AG04449 (cell line): ENCODE measurements around the gene AMOT.

Experiments
- CTCF ChIA-PET: fragments of 350-600 bp; formaldehyde crosslinking; extraction: SDS; loops from one replicate; lab custom pipeline; 2021; ENCODE audit warnings: antibody characterized with exemption; lab: Yijun Ruan, JAX
- POLR2A ChIA-PET: fragments of 400-600, 350-600 bp; formaldehyde crosslinking; extraction: SDS; loops from one replicate; lab custom pipeline; 2020; ENCODE audit warnings: antibody characterized with exemption, inconsistent platforms; lab: Yijun Ruan, JAX
- DNase-seq: peaks from one replicate; pipeline ENCODE4 v3.0.0-alpha.2; 2010; ENCODE audit warnings: low read depth, low spot score
- H3K4me3 ChIP-seq: 2 replicates; pipeline ENCODE4 v1.5.1; 2011; ENCODE audit warnings: low read depth, mild to moderate bottlenecking, control low read depth, low read length
- TF ChIP-seq, protein P1 (sequence below): IDR thresholded peaks from one replicate; pipeline ENCODE4 v1.5.1; 2011; ENCODE audit warnings: mild to moderate bottlenecking, moderate library complexity, low read length, control low read depth, inconsistent platforms; ENCODE audit not compliant: insufficient read depth; ENCODE audit errors: missing control alignments

The AMOT gene

DNA sequence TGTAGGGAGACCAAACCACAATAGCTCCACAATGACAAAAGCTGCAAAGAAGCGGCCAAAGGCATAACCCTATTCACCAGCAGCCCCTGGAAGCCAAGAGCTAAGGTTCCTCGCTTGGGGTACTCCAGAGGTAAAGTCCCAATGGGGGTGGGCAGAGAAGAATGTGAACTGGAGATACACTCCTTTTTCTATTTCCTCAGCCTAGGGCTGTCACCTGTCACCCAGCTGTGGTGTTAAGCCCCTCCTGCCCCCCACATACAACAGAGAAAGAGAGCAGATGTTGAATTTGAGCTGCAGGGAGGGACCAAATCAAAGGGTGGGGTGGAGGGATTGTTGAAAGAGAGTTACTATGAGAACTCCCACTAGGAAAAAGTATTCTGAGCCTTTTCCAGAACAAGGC lies 26.1 kb downstream of the AMOT start:
- no peak overlapping the region for H3K4me3 ChIP-seq
- CTCF ChIA-PET = interaction anchor here (1.2 kb wide), 1 partner anchor 10 kb away, joined by 3 read pairs; no protein-coding TSS in a partner anchor
- TF ChIP-seq, protein P1, sequence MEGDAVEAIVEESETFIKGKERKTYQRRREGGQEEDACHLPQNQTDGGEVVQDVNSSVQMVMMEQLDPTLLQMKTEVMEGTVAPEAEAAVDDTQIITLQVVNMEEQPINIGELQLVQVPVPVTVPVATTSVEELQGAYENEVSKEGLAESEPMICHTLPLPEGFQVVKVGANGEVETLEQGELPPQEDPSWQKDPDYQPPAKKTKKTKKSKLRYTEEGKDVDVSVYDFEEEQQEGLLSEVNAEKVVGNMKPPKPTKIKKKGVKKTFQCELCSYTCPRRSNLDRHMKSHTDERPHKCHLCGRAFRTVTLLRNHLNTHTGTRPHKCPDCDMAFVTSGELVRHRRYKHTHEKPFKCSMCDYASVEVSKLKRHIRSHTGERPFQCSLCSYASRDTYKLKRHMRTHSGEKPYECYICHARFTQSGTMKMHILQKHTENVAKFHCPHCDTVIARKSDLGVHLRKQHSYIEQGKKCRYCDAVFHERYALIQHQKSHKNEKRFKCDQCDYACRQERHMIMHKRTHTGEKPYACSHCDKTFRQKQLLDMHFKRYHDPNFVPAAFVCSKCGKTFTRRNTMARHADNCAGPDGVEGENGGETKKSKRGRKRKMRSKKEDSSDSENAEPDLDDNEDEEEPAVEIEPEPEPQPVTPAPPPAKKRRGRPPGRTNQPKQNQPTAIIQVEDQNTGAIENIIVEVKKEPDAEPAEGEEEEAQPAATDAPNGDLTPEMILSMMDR = no peak
- POLR2A ChIA-PET = no interaction called here
- no peak for DNase-seq

DNA sequence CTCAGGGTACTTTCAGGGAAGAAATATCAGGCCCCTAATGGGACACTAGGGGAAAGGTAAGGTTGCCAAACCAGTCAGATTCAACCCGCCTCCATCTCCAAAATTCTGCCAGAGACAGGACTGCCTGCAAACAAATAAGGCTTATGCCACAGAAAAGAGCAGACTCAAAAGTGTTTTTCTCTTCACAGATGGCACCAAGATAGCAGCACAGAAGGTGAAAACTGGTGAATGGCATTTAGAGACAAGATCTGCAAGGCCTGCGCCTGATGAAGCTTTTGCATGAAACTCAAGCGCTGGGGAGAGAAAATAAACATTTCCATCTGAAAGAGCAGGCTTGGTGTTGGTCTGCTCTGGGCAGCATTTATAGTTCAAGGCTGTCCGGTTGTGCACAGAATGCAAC lies 27.9 kb downstream of the AMOT start:
- H3K4me3 ChIP-seq = no peak overlapping the region
- POLR2A ChIA-PET = no interaction called here
- CTCF ChIA-PET = no interaction called here
- TF ChIP-seq, protein P1 = no peak
- no peak for DNase-seq

DNA sequence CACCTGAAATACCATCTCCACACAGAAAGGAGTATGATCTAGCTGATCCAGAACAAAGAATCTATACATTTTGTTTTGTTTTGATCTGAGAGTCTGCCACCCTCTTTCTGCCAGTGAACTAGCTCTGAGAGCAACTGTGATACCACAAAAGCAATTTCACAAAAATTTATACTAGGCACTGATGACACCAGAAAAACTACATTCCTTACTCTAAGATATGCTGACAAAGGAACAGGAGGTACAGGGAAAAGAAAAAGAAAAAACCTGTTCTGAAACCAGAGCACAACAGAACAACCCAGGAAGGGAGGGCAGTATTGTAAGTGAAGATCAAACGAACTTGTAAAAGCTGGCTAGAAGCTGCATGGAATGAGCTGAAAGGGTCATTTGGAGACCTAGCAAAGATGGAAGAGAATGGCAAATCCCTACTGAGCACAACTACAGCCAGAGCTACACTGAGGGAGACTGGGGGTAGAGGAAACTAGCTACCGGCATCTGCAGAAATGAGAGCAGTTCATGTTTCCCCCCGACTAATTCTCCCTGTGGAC lies 31.9 kb downstream of the AMOT start:
- ChIA-PET CTCF (no interaction called here), POLR2A (no interaction called here)
- TF ChIP-seq, protein P1 = no peak
- DNase-seq = no peak
- H3K4me3 ChIP-seq = no peak overlapping the region

DNA sequence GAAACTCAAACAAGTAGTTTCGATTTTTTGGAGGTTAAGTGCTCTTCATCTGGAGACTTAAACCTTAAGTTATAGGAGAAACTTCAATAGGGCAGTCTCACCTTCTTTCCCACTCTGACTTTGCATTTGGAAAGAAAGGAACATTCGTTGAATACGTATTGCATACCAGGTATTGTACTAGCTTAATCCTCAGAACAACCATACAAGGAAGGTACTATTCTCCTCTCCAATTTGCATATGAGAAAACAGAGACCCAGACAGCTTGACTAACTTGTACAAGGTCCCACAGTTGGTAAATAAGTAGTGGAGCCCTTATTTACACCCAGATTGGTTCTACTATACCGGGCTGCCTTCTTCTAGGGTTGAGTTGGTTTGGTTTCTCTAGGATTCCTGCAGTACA lies 32.6 kb downstream of the AMOT start:
- DNase-seq = no peak
- no peak overlapping the region for H3K4me3 ChIP-seq
- ChIA-PET CTCF (no interaction called here), POLR2A (no interaction called here)
- TF ChIP-seq, protein P1 = no peak

DNA sequence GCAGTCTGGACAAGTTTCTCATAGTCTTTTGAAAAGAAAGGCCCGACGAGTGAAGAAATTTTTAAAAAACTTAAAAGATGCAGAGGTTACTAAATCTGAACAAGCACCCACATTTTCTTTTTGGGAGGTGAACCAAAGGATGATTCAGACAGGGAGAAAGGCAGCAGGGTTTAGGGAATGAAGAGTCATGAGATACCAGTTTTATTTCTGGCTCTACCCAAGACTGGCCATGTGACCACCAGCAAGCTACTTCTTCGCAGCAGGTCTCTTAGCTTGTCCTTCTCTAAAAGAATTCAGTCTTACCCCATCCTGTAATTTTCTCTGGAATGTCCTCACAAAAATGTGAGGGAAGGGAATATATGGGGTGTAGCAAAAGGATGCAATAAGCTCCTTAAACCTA lies 37.6 kb downstream of the AMOT start:
- ChIA-PET POLR2A (no interaction called here), CTCF (no interaction called here)
- TF ChIP-seq, protein P1 = no peak
- no peak overlapping the region for H3K4me3 ChIP-seq
- no peak for DNase-seq

DNA sequence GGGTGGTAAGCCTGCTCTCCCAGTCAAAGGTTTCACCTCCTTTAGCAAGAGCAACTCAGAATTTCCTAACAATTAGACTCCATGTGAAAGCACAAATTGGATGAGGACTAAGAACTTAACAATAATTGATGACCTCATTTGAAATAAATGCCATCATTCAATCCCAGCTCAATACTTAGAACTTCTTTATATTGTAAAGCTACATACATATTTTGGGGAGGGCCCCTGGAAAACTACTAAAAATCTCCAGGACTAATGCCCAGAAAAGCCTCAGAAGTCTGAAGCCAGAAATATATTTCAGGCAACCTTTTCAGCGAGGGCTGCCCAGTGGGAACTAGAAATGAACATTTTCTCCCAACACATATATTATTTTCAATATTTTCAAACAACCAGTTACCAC lies 38.1 kb downstream of the AMOT start:
- ChIA-PET CTCF (no interaction called here), POLR2A (no interaction called here)
- TF ChIP-seq, protein P1 = no peak
- no peak for DNase-seq
- H3K4me3 ChIP-seq = no peak overlapping the region
